HUES6 (cell line): Measurements from ENCODE around the gene RBM10.
"Not testable (repeated sequence)": the region's sequence is repeated elsewhere in the genome, so short reads cannot be mapped to it uniquely, and the experiment has no call there.

ENCODE experiments used
- H3K27ac ChIP-seq: 2 replicates; pipeline ENCODE4 v1.7.0; 2013; ENCODE audit warnings: low read depth, mild to moderate bottlenecking, low read length, inconsistent platforms
- H3K27me3 ChIP-seq: 2 replicates; pipeline ENCODE4 v1.6.1; 2013; ENCODE audit warnings: low read length; ENCODE audit not compliant: control insufficient read depth, insufficient read depth
- H3K36me3 ChIP-seq: 2 replicates; pipeline ENCODE4 v1.6.1; 2013; ENCODE audit warnings: low read length; ENCODE audit not compliant: control insufficient read depth, insufficient read depth
- H3K4me1 ChIP-seq: 2 replicates; pipeline ENCODE4 v1.6.1; 2013; ENCODE audit warnings: low read length; ENCODE audit not compliant: control insufficient read depth, insufficient read depth
- H3K4me3 ChIP-seq: 2 replicates; pipeline ENCODE4 v1.5.1; 2013; ENCODE audit warnings: low read depth, low read length
- H3K9ac ChIP-seq: one replicate; pipeline ENCODE4 v1.6.1; 2013; ENCODE audit warnings: mild to moderate bottlenecking, low read length
- H3K9me3 ChIP-seq: 2 replicates; pipeline ENCODE4 v1.6.1; 2013; ENCODE audit warnings: low read depth, low read length; ENCODE audit not compliant: control insufficient read depth, insufficient read depth

RBM10 gene

GRCh38 chrX:47129899-47130358, 15.1 kb upstream of the RBM10 start:
- Histone ChIP-seq H3K36me3 (no peaks in the 10 kb centered on the region), H3K9ac (no peak overlapping the region), H3K27ac (no peak overlapping the region), H3K27me3 (no peaks in the 10 kb centered on the region), H3K4me3 (peak overlapping the region; percentile 85), H3K9me3 (no peaks in the 10 kb centered on the region), H3K4me1 (no peaks in the 10 kb centered on the region)

DNA sequence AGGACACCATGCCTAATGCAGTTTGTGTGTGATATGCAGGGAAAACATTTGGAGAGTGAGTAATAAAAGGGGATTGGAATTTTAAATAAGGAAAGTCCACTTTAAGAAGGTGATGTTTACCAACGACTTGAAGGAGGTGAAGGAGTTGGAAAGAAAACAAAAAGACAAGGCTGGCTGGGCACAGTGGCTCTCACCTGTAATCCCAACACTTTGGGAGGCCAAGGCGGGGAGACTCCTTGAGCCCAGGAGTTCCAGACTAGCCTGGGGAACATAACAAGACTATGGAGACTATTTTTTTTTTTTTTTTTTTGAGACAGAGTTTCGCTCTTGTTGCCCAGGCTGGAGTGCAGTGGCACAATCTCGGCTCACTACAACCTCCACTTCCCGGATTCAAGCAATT, 11.5 kb upstream of the RBM10 start:
- H3K4me1 ChIP-seq, result no peaks in the 10 kb centered on the region
- H3K9ac ChIP-seq, result no peak overlapping the region
- H3K4me3 ChIP-seq, result no peak overlapping the region
- H3K36me3 ChIP-seq, result no peaks in the 10 kb centered on the region
- no peak overlapping the region for H3K27ac ChIP-seq
- no peaks in the 10 kb centered on the region for H3K9me3 ChIP-seq
- no peaks in the 10 kb centered on the region for H3K27me3 ChIP-seq

GRCh38 chrX:47135650-47136049, 9.4 kb upstream of the RBM10 start:
- H3K4me3 ChIP-seq, H3K27ac ChIP-seq, H3K9me3 ChIP-seq, H3K9ac ChIP-seq, H3K4me1 ChIP-seq, H3K27me3 ChIP-seq, H3K36me3 ChIP-seq: not testable (repeated sequence)

- no peaks in the 10 kb centered on the region; the same call in 1 of the 2 replicates for H3K9me3 ChIP-seq
- H3K36me3 ChIP-seq, result peaks cover 24% of the 10 kb centered on the region
- H3K4me1 ChIP-seq, result no peaks in the 10 kb centered on the region
- H3K27ac ChIP-seq, result no peak overlapping the region
- H3K27me3 ChIP-seq, result no peaks in the 10 kb centered on the region
- H3K4me3 ChIP-seq, result no peak overlapping the region
- no peak overlapping the region for H3K9ac ChIP-seq
These were observed 6.8 kb upstream of the RBM10 start for GRCh38 chrX:47138171-47138570.

DNA sequence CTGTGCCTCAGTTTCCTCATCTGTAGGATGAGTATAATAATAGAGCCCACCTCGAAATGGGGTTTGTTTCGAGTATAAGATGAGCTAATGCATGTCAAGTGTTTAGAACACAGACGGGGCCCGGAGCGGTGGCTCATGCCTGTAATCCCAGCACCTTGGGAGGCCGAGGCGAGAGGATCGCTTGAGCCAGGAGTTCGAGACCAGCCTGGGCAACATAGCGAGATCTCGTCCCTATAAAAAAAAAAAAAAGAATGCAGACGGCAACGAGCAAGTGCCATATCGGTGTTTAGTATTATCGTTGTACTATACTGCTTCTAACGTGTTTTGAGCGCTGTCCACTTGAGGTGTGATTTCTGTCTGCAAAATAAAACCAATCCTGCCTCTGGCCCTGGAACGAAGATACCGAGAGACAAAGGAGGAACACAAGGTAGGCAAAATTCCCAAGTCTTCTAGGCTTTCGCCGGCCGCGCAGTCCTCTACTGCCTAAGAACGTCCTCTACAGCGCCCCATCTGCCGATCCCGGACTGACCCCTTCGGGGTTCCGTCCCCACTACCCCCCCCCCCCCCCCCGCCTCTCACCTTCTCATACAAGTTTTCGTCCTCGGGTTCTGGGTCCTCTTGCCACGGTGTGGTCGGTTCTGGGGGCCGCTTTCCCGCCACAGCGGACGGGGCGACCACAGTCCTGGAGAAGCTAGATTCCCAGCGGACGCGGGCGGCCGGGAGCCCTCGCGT, 961 bp upstream of the RBM10 start:
- peaks cover 11% of the 10 kb centered on the region for H3K4me1 ChIP-seq
- H3K9me3 ChIP-seq, result no peaks in the 10 kb centered on the region; the same call in 1 of the 2 replicates
- no peaks in the 10 kb centered on the region for H3K27me3 ChIP-seq
- H3K4me3 ChIP-seq, result peak overlapping the region; percentile 100
- peaks cover 37% of the 10 kb centered on the region for H3K36me3 ChIP-seq
- H3K27ac ChIP-seq, result peak overlapping the region; percentile 95; the same call in 1 of the 2 replicates
- H3K9ac ChIP-seq, result peak overlapping the region; percentile 100

- H3K27ac ChIP-seq, result peak overlapping the region; percentile 95
These were observed 537 bp downstream of the RBM10 start for GRCh38 chrX:47145395-47146120.

GRCh38 chrX:47146121-47146935, 1.3 kb downstream of the RBM10 start:
- peak overlapping the region; percentile 82 for H3K9ac ChIP-seq
- H3K9me3 ChIP-seq, result no peaks in the 10 kb centered on the region; the same call in 1 of the 2 replicates
- H3K4me1 ChIP-seq, result peaks cover 11% of the 10 kb centered on the region
- peak overlapping the region; percentile 100 for H3K4me3 ChIP-seq
- H3K27ac ChIP-seq, result no peak overlapping the region
- no peaks in the 10 kb centered on the region for H3K27me3 ChIP-seq
- H3K36me3 ChIP-seq, result peaks cover 39% of the 10 kb centered on the region

More at GRCh38 chrX:47145395-47146120, 537 bp downstream of the RBM10 start:
- Histone ChIP-seq H3K4me3 (peak overlapping the region; percentile 100), H3K36me3 (peaks cover 37% of the 10 kb centered on the region), H3K9me3 (no peaks in the 10 kb centered on the region; the same call in 1 of the 2 replicates), H3K27me3 (no peaks in the 10 kb centered on the region), H3K4me1 (peaks cover 11% of the 10 kb centered on the region), H3K9ac (peak overlapping the region; percentile 100)

- H3K4me3 ChIP-seq, result peak overlapping the region; percentile 100
- no peak overlapping the region for H3K27ac ChIP-seq
- peaks cover 11% of the 10 kb centered on the region for H3K4me1 ChIP-seq
- H3K36me3 ChIP-seq, result peaks cover 41% of the 10 kb centered on the region
- no peaks in the 10 kb centered on the region for H3K27me3 ChIP-seq
- no peak overlapping the region for H3K9ac ChIP-seq
- H3K9me3 ChIP-seq, result no peaks in the 10 kb centered on the region; the same call in 1 of the 2 replicates
These were observed 2.2 kb downstream of the RBM10 start for GRCh38 chrX:47146936-47147859.

GRCh38 chrX:47148946-47149345, 3.9 kb downstream of the RBM10 start:
- Histone ChIP-seq H3K36me3 (peaks cover 42% of the 10 kb centered on the region), H3K4me3 (no peak overlapping the region), H3K9ac (no peak overlapping the region), H3K4me1 (peaks cover 11% of the 10 kb centered on the region), H3K27ac (no peak overlapping the region), H3K27me3 (no peaks in the 10 kb centered on the region), H3K9me3 (no peaks in the 10 kb centered on the region)

- H3K27me3 ChIP-seq, result no peaks in the 10 kb centered on the region
- no peak overlapping the region for H3K9ac ChIP-seq
- no peaks in the 10 kb centered on the region for H3K9me3 ChIP-seq
- H3K4me1 ChIP-seq, result peaks cover 8% of the 10 kb centered on the region
- H3K27ac ChIP-seq, result no peak overlapping the region
- H3K36me3 ChIP-seq, result peaks cover 59% of the 10 kb centered on the region
- H3K4me3 ChIP-seq, result no peak overlapping the region
These were observed 6.4 kb downstream of the RBM10 start for GRCh38 chrX:47151435-47151834.
